ENCODE results near the gene DYNLL1. TPM values are rescaled to one million over a fixed set of nuclear protein-coding genes. Genes with fewer than 3 reads are reported as not detected.
"Not testable (repeated sequence)": the region's sequence is repeated elsewhere in the genome, so short reads cannot be mapped to it uniquely, and the experiment has no call there.

Gene DYNLL1
- total RNA-seq, 1 donor from 2014 or later = 341 TPM

DNA sequence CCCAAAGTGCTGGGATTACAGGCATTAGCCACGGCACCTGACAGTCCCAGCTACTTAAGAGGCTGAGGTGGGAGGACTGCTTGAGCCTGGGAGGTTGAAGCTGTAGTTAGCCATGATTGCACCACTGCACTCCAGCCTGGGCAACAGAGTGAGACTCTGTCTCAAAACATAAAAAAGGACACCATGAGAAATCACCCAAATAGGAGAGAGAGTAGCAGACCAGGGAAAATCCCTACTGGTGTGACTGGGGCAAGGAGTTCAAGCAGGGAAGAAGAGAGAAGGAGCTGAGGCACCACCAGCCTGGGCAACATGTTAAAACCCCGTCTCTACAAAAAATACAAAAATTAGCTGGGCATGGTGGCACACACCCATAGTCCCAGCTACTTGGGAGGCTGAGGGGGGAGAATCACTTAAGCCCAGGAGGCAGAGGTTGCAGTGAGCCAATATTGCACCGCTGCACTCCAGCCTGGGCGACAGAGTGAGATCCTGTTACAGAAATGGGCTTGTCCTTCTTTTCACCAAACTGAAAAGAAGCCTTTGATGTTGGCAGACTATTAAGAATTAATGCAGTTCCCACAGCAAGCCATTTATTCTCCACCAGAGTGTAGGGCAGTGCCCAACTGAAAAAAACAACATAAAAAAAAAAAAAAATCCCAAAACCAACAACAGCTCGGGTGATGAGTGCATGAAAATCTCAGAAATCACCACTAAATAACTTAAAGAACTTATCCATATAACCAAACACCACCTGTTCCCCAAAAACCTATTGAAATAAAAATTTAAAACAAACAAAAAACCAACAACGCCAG is 21.9 kb upstream of the DYNLL1 start:
- intact Hi-C loops (cut with micrococcal nuclease) = no loop called here

DNA sequence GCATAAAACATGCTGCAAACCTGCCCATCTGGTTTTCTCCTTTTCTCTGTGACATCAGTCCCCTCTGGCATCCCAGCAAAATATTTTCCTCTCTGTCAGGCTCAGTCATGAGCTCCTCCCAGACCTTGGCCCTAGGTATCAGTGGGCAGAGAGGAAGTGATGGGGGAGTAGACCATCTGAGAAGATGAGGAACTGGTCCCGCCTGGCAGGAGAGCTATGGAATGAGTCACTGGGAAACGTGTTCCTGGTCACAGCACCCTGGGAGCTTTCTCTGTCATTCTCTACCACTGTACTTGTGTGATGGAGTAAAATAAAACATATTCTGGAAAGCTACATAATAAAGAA is 21.3 kb upstream of the DYNLL1 start:
- intact Hi-C loops (cut with micrococcal nuclease) = no loop called here

DNA sequence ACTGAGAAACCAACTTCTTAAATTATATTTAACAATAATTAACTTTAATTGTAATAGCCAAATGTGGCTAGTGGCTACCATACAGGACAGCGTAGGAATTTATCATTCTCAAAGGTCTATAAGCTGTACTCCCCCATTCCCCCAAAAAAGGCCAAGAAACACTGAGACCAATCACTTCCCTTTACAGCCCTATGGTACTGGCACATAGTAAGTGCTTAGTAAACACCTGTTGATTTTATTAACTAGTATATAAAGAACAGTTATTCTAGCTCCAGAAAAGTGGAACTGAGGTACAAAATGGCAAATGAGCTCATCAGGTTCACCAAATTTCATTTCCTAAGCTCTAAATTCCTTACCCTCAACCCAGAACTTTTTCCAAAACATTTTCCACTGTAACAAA is 20.3 kb upstream of the DYNLL1 start:
- intact Hi-C loops (cut with micrococcal nuclease) = no loop called here

DNA sequence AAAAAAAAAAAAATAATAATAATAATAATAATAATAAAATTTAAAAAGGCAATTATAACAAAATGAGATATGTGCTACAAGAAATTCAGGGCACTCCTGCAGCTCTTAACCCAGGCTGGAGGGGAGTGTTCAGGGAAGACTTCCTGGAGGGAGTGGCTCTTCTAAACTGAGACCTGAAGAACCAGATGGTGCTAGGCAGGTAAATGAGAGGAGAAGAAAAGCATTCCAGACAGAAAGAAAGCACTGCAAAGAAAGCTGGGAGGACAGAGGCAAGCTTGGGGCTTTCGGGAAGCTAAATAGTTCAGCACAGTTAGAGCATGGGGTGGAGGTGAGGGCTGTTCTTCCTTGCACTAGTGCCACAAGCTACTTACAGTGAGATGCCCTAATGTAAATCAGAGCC is 16.5 kb upstream of the DYNLL1 start:
- intact Hi-C loops (cut with micrococcal nuclease) = no loop called here

DNA sequence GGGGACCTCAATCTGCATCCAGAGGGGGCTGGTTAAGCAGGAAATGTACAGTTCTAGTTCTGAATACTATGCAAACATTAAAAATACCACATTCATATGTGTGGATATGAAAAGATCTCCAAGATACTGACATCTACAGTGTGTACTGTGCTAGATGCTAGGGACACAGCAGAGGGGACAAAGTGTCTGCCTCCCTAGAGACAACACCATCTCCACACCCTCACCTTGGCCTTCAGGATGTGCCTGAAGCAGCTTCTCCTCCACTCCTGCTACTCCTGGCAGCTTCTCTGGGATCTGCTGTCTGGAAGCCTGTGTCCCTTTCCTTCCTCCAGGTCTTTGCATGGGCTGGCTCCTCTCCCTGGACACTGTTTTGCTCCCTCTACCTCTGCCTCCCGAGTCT is 15.7 kb upstream of the DYNLL1 start:
- intact Hi-C loops (cut with micrococcal nuclease) = no loop called here

DNA sequence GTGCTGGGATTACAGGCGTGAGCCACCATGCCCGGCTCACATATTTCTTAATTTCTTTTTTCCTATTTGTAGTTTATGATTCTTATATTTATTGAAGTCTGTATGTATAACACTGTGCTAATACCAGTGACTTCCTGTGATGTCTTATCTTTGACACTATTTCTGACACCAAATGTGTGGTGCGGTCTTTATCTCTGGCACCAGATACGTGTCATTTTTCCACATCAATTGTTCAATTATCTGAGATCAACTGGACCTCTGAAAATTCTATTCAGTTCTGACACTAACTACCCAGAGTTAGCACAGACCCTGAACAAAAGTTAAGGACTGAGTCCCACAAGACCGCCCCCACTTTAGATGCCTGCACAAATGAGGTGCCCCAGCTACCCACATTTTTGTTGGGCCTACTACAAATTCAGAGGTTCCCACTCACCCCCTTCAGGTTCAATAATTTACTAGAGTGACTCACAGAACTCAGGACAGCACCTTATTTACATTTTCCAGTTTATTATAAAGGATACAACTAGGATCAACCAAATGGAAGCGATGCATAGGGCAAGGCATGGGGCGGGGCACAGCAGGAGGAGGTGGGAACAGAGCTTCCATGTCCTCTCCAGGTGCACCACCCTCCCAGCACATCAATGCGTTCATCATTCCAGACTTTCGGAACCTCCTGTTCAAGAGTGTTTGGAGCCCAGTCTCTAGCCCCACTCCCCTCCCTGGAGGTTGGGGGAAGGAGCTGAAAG is 14.7 kb upstream of the DYNLL1 start:
- intact Hi-C loops (cut with micrococcal nuclease) = no loop called here

DNA sequence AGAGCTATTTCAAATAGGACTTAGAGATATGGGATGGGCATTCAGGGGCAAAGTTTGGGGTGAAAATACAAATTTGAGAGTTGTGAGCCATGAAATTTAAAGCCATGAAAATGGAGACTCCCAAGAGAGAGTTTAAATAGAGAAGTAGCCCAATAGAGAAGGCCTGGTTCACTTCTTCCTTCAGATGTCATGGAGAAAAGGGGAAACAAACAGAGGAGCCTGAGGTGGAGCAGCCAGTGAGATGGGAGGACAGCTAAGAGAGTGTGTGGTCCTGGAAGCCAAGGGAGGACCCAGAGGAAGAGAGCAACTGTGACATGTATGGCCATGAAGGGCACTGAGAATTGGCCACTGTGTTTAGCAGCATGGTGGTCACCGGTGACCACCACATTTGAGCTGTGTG is 12.3 kb upstream of the DYNLL1 start:
- intact Hi-C loops (cut with micrococcal nuclease) = no loop called here

DNA sequence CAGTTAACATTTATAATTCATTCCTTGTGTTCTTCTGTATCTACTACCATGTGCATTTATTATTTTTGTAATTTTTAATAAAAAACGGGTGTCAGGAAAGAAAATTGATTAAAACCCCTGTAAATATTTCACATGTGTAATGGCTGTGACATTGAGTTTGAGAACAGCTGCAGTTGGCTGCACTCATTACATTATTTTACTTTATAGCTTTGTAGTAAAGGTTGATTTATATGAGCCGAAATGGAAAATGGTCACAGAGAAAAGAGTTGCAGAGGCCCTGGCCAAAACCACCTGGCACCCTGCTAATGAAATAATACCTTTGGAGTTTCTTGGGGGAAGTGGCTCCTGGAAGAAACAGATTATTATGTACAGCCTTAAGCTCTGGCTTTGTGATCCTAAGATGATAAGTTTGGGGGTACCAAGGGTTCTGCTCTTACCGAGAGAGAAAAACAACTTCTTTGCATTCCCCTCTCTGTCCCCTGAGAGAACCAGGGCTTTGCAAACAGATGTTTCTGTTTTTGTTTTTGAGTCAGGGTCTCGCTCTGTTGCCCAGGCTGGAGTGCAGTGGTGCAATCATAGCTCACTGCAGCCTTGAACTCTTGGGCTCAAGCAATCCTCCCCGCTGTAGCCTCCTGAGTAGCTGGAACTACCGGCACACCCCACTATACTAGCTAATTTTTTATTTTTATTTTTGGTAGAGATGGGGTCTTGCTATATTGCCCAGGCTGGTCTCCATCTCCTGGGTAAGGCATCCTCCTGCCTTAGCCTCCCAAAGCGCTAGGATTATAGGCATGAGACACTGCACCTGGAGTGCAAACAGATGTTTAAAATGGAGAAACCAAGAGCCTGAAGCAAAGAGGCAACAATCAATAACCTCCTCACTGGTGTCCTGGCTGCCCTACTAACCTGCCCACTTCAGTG is 9.7 kb upstream of the DYNLL1 start:
- intact Hi-C loops (cut with micrococcal nuclease) = no loop called here

DNA sequence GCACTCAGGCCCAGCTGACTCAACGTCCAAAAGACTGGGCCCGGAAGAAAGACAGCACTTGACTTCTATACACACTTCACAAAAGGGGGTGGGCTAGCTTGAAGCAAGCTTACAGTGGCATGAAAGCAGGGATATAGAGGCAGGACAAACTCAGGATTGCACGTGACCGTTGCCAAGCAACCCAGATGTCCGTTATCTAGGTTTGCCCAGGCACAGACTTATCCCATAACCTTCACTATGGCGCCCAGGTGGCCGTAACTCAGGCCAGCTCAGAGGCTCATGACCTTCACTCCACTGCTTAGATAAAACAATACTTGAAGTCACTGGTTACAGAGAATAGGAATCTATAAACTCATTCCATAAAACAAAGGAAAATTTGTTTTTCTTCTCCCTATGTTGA is 8.4 kb upstream of the DYNLL1 start:
- intact Hi-C loops (cut with micrococcal nuclease) = not testable (repeated sequence)

DNA sequence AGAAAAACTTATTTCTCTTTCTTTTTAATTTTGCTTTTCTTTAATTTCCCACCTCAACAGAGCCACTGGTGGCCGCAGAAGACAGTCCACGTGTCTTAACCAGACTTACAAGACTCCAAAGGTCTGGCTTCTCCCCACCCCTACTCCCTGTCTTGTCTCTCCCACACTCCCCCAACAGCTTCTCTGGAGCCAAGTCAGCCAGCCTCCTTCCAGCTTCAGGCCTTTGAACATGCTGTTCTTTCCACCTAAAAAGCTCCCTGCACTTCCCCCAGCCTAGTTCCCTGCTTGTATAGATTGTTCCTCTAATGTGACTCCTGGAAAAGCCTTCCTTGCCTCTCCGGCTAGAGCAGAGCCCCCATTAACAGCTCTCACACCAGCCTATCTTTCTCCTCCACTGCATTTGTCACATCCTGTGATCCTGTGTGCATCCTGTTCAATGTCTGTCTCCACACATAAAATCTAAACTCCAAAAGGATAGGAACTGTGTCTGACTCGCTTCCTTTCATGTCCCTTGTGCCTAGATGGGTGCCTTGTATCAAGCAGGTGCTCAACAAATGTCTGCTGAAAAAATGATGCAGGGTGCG is 7.8 kb upstream of the DYNLL1 start:
- intact Hi-C loops (cut with micrococcal nuclease) = no loop called here

DNA sequence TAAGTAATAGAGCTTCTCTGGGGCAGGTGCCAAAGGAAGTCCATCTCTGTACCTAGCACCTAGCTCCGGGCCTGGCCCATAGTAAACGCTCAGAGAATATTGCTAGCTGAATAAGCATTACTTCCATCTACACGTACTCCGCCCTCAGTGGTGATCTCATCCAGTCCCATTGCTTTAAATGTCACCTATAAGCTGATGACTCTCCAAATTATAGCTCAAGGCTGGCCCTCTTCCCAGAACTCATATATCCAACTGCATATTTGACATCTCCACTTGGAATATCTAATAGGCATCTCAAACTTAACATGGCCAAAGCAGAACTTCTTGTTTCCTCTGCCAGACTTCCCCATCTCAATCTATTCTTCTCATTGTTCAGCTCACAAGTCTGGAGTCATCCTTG is 6.9 kb upstream of the DYNLL1 start:
- intact Hi-C loops (cut with micrococcal nuclease) = no loop called here

DNA sequence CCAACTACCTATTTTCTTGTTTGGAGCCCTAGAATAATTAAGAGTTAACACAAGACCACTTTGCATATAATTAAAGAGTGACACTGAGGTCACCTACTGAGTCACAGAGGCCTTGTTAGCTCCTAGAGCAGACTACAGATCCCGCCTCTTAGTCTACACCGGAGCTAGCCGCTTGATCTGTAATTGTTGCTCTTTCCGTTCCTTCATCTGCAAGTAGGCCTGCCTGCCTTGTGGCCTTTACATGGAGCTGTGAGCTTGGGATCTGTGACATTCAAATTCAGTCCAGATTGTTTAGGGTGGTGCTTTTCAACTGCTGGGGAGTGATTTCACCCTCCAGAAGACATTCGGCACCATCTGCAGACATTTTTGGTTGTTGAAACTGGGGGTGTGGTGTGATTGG is 5.6 kb upstream of the DYNLL1 start:
- intact Hi-C loops (cut with micrococcal nuclease) = no loop called here

DNA sequence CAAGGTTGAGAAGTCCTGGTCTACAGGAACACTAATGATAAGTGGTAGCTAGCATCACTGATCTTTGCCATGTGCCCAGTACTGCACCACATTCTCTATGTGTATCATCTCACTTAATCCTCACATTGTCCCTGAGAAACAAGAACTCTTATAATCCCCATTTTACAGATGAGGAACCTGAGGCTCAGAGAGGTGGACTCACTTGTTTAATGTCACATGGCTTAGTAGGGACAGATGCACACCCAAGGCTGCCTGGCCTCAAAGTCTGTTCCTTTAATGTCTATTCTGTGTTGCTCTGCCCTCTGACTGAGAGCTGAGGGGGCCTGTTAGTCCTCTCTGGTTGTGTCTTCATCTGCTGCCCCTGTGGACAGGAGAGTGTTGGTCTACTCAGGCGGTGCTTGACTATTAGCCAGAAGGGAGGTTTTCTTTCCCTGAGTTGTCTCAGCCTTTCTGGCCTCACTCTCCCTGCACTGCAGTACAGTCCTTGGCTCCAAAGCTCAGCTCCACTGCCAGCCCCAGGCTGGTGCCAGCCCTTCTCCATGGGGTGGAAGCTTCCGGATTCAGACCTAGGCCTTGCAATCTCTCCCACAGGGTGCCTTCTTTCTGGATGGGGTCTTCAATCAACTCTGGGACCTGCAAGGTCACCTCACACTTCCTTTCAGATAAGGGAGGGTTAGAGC is 4.9 kb upstream of the DYNLL1 start:
- intact Hi-C loops (cut with micrococcal nuclease) = no loop called here

DNA sequence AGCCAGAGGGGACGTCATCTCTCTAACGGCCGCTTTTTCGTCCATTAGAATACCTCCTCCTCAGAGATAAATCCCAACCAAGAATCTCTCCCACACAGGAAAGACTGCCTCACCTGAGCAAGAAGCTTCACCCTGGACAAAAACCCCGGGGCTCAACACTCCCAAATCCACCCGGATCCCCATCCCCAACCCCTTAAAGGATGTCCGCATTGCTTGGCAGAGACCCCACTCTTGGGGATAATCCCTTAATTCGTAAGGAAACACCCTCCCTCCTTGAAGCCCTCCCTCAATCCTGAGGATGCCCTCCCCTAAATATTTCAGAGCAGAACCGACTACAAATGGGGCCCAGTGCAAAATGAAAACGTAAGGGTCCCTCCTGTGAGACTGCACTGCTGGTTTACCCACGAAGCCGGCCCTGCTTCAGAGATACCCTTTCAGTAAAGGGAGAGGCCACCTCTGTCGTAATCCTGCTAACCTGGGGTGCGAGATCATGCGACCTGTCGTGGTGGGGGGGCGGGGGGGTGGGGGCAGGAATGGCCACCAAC is 655 bp upstream of the DYNLL1 start:
- intact Hi-C loops (cut with micrococcal nuclease) = loop anchor here (1.0 kb wide), 1 partner anchor 204 kb away; the partner anchor contains the start of gene RNU4-2

DNA sequence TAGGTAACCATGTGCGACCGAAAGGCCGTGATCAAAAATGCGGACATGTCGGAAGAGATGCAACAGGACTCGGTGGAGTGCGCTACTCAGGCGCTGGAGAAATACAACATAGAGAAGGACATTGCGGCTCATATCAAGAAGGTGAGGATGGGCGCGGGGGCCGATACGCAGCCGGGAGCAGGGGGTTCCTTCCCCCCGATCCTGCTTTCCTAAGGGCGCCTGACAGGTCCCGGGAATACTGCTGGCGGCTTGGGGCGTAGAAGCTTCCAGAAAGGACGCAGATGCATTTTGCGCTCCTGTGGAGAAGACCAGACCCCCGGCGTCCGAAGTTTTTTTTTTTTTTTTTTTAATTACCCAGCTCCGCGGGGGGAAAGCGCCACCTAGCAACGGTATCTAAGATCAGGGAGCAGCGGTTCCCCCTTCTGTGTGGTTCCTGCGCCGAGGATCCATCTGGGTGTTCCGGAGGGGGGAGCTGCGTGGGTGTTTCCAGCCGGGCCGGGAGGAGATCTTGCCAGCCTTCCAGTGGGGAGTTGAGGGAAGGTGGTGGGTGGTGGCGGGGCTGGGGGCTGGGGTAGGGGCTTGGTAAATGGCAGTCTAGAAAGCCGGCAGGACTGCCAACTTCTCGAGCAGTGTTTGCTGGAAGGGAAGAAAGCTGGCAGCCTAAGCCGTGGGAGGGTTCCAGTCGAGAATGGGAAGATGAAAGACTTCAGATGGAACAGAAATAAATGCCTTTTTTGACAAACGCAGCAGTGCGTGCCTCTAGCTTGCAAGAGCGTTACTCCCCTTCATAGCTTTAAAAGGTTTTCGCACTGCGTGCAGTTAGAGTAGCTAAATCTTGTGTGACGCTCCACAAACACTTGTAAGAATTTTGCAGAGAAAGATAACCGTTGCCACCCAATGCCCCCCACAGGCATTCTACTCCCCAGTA is 764 bp downstream of the DYNLL1 start:
- intact Hi-C loops (cut with micrococcal nuclease) = loop anchor here (1.0 kb wide), 9 partner anchors 27 to 191 kb away; partner anchors contain the start of genes COQ5, COX6A1, GATC and MLEC

DNA sequence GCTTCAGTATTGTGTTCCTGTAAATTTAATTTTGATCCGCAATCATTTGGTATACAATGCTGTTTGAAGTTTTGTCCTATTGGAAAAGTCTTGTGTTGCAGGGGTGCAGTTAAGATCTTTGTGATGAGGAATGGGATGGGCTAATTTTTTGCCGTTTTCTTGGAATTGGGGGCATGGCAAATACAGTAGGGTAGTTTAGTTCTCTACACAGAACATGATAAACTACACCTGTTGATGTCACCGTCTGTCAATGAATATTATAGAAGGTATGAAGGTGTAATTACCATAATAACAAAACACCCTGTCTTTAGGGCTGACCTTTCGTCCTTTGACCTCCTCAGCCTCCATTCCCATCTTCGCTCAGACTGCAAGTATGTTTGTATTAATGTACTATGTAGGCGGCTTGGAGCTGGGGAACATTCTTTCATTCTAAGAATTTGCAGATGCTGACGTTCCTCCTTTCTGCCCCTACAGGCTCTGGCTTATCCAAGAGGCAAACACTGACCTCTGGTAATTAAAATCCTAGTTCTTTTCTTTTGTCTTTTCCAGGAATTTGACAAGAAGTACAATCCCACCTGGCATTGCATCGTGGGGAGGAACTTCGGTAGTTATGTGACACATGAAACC is 1.7 kb downstream of the DYNLL1 start:
- intact Hi-C loops (cut with micrococcal nuclease) = no loop called here

DNA sequence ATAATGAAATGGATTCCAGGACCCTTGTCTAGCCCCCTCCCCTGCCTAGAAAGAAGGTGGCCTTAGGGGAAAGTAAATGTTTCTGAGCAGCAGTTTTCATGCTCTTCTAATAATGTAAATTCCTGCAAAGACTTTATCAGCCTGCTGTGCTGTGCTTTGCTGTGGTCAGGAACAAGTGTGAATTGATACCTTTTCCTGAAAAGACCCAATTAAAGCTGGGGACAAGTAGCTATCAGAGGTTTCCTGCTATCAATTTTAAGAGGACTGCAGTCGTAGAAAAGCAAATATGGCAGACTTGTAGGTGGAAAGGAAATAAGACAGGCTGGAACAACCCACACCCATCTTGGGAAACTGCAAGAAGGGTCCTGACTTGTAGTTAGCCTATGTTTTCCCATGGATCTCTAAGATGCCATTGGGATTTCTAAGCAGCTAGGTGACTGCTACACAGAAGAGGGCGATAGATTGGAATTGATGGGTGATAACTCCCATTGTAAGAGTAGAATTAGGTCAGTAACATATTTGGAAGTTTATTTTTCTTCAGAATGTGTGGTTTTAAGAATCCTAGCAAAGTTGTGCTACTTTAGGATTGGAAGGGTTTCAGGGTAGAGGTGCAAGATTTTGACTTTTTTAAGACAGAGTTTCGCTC is 3.1 kb downstream of the DYNLL1 start:
- intact Hi-C loops (cut with micrococcal nuclease) = no loop called here

DNA sequence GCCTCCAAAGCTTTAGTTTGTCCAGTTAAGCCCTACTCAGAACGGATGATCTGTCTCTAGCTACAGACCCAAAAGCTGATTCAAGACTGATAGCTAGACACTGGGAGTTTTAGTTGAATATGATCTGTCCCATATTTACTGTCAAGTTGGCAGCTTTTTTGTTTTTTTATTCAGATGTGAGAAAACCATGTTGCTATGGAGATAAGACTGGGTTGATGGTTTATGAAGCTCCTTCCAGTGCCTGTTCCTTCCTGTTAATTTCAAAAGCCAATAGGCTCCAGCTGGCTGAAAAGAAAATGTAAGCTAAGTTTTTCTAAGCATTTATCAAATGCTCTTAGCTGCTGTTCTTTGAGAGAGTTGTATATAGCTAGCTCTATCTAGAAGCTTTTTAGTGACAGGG is 4.7 kb downstream of the DYNLL1 start:
- intact Hi-C loops (cut with micrococcal nuclease) = no loop called here
